GM12878 (cell line): Measurements from ENCODE around the gene ZP4. TPM values are rescaled to one million over a fixed set of nuclear protein-coding genes. Genes with fewer than 3 reads are reported as not detected.
"Not testable (repeated sequence)": the region's sequence is repeated elsewhere in the genome, so short reads cannot be mapped to it uniquely, and the experiment has no call there.

ENCODE experiments used
- ATAC-seq: fragments of 200-7000 bp; cut with Tn5 transposase; 3 replicates; pipeline ENCODE4 v1.9.1; 2020; ENCODE audit warnings: mild to moderate bottlenecking, moderate library complexity
- BruUV-seq: library from RNA; stranded (reverse); fragments of 400-500 nt; replicated peaks from 2 replicates; lab custom pipeline; 2021; lab: Mats Ljungman, UMichigan
- CTCF ChIA-PET: fragments of 300-600 bp; sonication (Branson Sonifier 250); formaldehyde crosslinking; extraction: SDS; loops from one replicate; lab custom pipeline; 2021; ENCODE audit warnings: inconsistent platforms; lab: Yijun Ruan, JAX
- POLR2A ChIA-PET: fragments of 350-600 bp; formaldehyde crosslinking; extraction: SDS; loops from one replicate; lab custom pipeline; 2021; ENCODE audit warnings: inconsistent platforms; lab: Charles Lee
- RAD21 ChIA-PET: fragments of 300-600 bp; sonication (Branson Sonifier 250); formaldehyde crosslinking; loops from one replicate; lab custom pipeline; 2023; ENCODE audit warnings: antibody characterized with exemption; ENCODE audit not compliant: unreplicated experiment; lab: Charles Lee
- SMC1A ChIA-PET: fragments of 300-600 bp; sonication (Branson Sonifier 250); formaldehyde crosslinking; loops from one replicate; lab custom pipeline; 2023; ENCODE audit not compliant: unreplicated experiment, uncharacterized antibody; lab: Charles Lee
- DNase-seq: peaks from one replicate; pipeline ENCODE4 v3.0.0-alpha.2; 2011; ENCODE audit warnings: low read depth, low spot score
- FAIRE-seq: peaks from 3 replicates; lab custom pipeline; 2011; peaks lifted over from hg19 to GRCh38; lab: Jason Lieb, UNC
- H2AFZ ChIP-seq: 2 replicates; pipeline ENCODE4 v1.6.0; 2011; ENCODE audit warnings: low read depth, low read length, control low read depth; ENCODE audit not compliant: control insufficient read depth
- H3K27ac ChIP-seq: 2 replicates; pipeline ENCODE4 v1.5.1; 2011; ENCODE audit warnings: control low read depth; ENCODE audit not compliant: control insufficient read depth, insufficient read depth
- H3K27me3 ChIP-seq, 2 experiments: replicated peaks in 1 of 2; 2 replicates each; pipeline versions ENCODE4 v1.6.0 to v1.6.1; 2011; ENCODE audit warnings: low read length in 1 of 2; ENCODE audit not compliant: control insufficient read depth in 2 of 2, insufficient read depth in 2 of 2
- H3K36me3 ChIP-seq, 2 experiments: 2 replicates each; pipeline ENCODE4 v1.5.1; 2011; ENCODE audit warnings: low read length in 1 of 2; ENCODE audit not compliant: control insufficient read depth in 2 of 2, insufficient read depth in 2 of 2
- H3K4me1 ChIP-seq: 2 replicates; pipeline ENCODE4 v1.6.1; 2011; ENCODE audit warnings: mild to moderate bottlenecking, low read length, moderate library complexity, mixed read lengths; ENCODE audit not compliant: control insufficient read depth, insufficient read depth
- H3K4me2 ChIP-seq: 2 replicates; pipeline ENCODE4 v1.6.0; 2011; ENCODE audit warnings: control low read depth; ENCODE audit not compliant: control insufficient read depth, insufficient read depth
- H3K4me3 ChIP-seq: fragments of 200-600 bp; sonication (generic); 2 replicates; pipeline ENCODE4 v1.5.1; 2016
- H3K79me2 ChIP-seq: 2 replicates; pipeline ENCODE4 v1.6.0; 2011; ENCODE audit warnings: low read length; ENCODE audit not compliant: control insufficient read depth, insufficient read depth
- H3K9ac ChIP-seq: 2 replicates; pipeline ENCODE4 v1.8.0; 2011; ENCODE audit warnings: low read length, control low read depth, mixed read lengths; ENCODE audit not compliant: control insufficient read depth, insufficient read depth
- H3K9me3 ChIP-seq: replicated peaks from 3 replicates; pipeline ENCODE4 v1.5.1; 2011; ENCODE audit warnings: mild to moderate bottlenecking, low read length; ENCODE audit not compliant: control insufficient read depth, insufficient read depth
- H4K20me1 ChIP-seq: 2 replicates; pipeline ENCODE4 v1.6.0; 2011; ENCODE audit not compliant: control insufficient read depth, insufficient read depth
- CHD4 ChIP-seq: fragments of 200-600 bp; sonication (generic); IDR thresholded peaks from 2 replicates; pipeline ENCODE4 v1.6.1; 2016; ENCODE audit warnings: mild to moderate bottlenecking
- CTCF ChIP-seq, 3 experiments: IDR thresholded peaks in 2 of 3; conservative IDR thresholded peaks in 1 of 3; 2 replicates each; pipeline ENCODE4 v1.5.1; 2011; ENCODE audit warnings: low read depth in 3 of 3, low read length in 3 of 3, mild to moderate bottlenecking in 3 of 3, control low read depth in 2 of 3, moderate library complexity in 2 of 3, inconsistent platforms in 1 of 3, mixed read lengths in 1 of 3; ENCODE audit not compliant: control insufficient read depth in 2 of 3, insufficient read depth in 1 of 3; ENCODE audit errors: extremely low read depth in 1 of 3
- HDAC2 ChIP-seq: fragments of 200-600 bp; sonication (generic); IDR thresholded peaks from 2 replicates; pipeline ENCODE4 v1.6.1; 2017
- MAX ChIP-seq: IDR thresholded peaks from 2 replicates; pipeline ENCODE4 v1.6.1; 2012; ENCODE audit warnings: low read depth, low read length, improper control_type of control experiment
- NR2C1 ChIP-seq: fragments of 450-650 bp; IDR thresholded peaks from 2 replicates; pipeline ENCODE4 v1.6.1; 2017; ENCODE audit warnings: antibody characterized with exemption, mild to moderate bottlenecking, moderate library complexity
- RAD21 ChIP-seq: IDR thresholded peaks from 2 replicates; pipeline ENCODE4 v1.6.1; 2011; ENCODE audit warnings: mild to moderate bottlenecking, low read depth, low read length, moderate library complexity; ENCODE audit not compliant: insufficient read depth
- SMC3 ChIP-seq: IDR thresholded peaks from 2 replicates; pipeline ENCODE4 v1.6.1; 2011; ENCODE audit warnings: low read length, improper control_type of control experiment, borderline replicate concordance
- WGBS: methylation state at CpG from one replicate; pipeline ENCODE4 v1.1.6; 2016; ENCODE audit warnings: low lambda C conversion rate; ENCODE audit not compliant: insufficient replicate concordance, insufficient coverage; ENCODE audit errors: missing lambda C conversion rate; 5-methylcytosine and 5-hydroxymethylcytosine counted together
- in situ Hi-C: fragments of 300-500 bp; cut with MboI; formaldehyde crosslinking; loops from 9 replicates; pipeline ENCODE4 v1.14.3; 2018; ENCODE audit warnings: mixed read lengths
- intact Hi-C: fragments of 100-400 bp; cut with micrococcal nuclease; formaldehyde crosslinking; loops from one replicate; pipeline ENCODE4 v1.14.2; 2022; ENCODE audit not compliant: unreplicated experiment
- polyA plus RNA-seq, 11 experiments: library from polyadenylated mRNA; depleted of rRNA in 4 of 11; unstranded in 6 of 11; stranded (reverse) in 5 of 11; fragments of >200 nt; fragmentation: Nextera tagmentation in 4 of 11; fragmentation: Illumina TruSeq in 1 of 11; extraction: Ambion mirVana in 4 of 11; extraction: Trizol in 1 of 11; gene quantifications; 1 replicate in 1 of 11; 2 replicates in 10 of 11; pipeline versions ENCODE4 v1.2.1 to v1.2.3, GENCODE V29; 2011 to 2016; ENCODE audit warnings: inconsistent platforms in 2 of 11, missing spikeins in 2 of 11, low read depth in 1 of 11
- total RNA-seq, 4 experiments: library from RNA; depleted of rRNA in 3 of 4; stranded (reverse); fragments of >200 nt in 3 of 4; fragmentation: Illumina TruSeq in 1 of 4; extraction: Trizol in 1 of 4; gene quantifications; 2 replicates each; pipeline versions ENCODE4 v1.2.1 to v1.2.3, GENCODE V29; 2013 to 2021

The ZP4 gene
- total and polyA plus RNA-seq, 10 of the 15 experiments (the other 5 are each of a cell fraction or from before 2014, with no cell fraction given): 0.23 TPM; not detected in 9

DNA sequence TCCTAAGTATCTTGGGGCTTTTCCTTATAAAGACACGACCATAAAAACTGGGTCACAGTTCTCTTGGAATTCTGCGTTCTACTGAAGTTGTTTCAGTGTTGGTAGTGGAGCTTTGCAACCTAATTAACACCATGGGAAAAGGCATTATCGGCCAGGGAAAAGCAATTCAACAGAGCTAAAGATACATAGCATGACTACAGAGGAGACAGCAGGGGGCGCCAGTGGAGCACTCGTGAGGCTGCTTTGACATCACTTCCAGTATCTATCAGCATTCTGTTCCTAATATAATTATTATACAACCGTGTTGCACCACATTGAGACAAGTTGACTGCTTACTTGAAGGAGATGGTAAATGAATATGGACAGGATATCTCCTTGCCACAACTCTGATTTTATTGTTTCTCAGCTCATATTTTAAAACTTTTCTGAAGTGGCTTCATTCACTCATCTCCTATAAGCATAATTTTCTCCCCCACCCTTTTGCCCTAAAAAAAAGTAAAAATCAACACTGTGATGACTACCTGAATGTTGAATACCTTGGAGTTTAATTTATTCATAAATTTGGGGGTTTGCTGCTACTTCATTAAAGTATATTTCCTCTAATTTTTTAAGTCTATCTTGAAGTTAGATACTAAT is 39.4 kb downstream of the ZP4 start:
- CTCF ChIA-PET: interaction anchor here (0.6 to 4.3 kb wide), 27 partner anchors 11 to 702 kb away, joined by 3 to 45 read pairs (median 3); no protein-coding TSS in a partner anchor
- DNase-seq (no peak), ATAC-seq (peak; percentile 91)
- BruUV-seq: no TSS peak
- WGBS: 7% methylated on average over 6 of the region's 6 CpGs
- RAD21 ChIA-PET: interaction anchor here (2.1 kb wide), 1 partner anchor 13 kb away, joined by 8 read pairs; no protein-coding TSS in a partner anchor
- in situ Hi-C loops (no loop called here), intact Hi-C loops (loop anchor here (5.0 to 10.0 kb wide), 5 partner anchors 57 to 1101 kb away; no protein-coding TSS in a partner anchor)
- no peaks in the 10 kb centered on the region for H3K4me1 ChIP-seq
- no peak overlapping the region for H3K4me2 ChIP-seq
- no peaks in the 10 kb centered on the region; a peak in 1 of 4 replicates for H3K27me3 ChIP-seq
- H3K79me2 ChIP-seq: no peaks in the 10 kb centered on the region
- no peaks in the 10 kb centered on the region for H4K20me1 ChIP-seq
- H2AFZ ChIP-seq: no peak overlapping the region
- H3K9me3 ChIP-seq: no peaks in the 10 kb centered on the region
- H3K36me3 ChIP-seq: no peaks in the 10 kb centered on the region
- SMC1A ChIA-PET: interaction anchor here (0.7 to 1.3 kb wide), 5 partner anchors 9 to 21 kb away, joined by 3 to 6 read pairs (median 3); no protein-coding TSS in a partner anchor
- POLR2A ChIA-PET: interaction anchor here (0.6 kb wide), 1 partner anchor 511 kb away, joined by 3 read pairs; no protein-coding TSS in a partner anchor
- TF ChIP-seq SMC3 (peak; percentile 59), HDAC2 (no peak), NR2C1 (no peak), RAD21 (peak; percentile 54), MAX (no peak), CTCF (IDR thresholded peaks at IDR 0.05 in 2 of 3, conservative IDR thresholded peaks at IDR 0.05 in 1 of 3; ENCODE audit: control insufficient read depth in 2 of 3, extremely low read depth in 1 of 3, insufficient read depth in 1 of 3, low read depth in 3 of 3, low read length in 3 of 3) (peak; percentile 44 to 59 (median 58); a peak in 5 of 6 replicates), CHD4 (no peak)
- TF ChIP-seq, all 136 proteins: peak for 3
- Histone ChIP-seq H3K27ac (no peak overlapping the region), H3K9ac (no peak overlapping the region), H3K4me3 (no peak overlapping the region)
- FAIRE-seq: peak; percentile 78

DNA sequence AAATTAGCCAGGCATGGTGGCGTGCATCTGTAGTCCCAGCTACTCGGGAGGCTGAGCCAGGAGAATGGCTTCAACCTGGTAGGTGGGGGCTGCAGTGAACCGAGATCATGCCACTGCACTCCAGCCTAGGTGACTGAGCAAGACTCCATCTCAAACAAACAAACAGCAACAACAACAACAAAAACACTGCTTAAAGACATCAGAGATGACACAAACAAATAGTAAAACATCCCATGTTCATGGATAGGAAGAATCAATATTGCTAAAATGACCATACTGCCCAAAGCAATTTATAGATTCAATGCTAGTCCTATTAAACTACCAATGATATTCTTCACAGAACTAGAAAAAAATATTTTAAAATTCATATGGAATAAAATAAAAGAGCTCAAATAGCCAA is 47.2 kb downstream of the ZP4 start:
- H2AFZ ChIP-seq, H3K27ac ChIP-seq, RAD21 ChIA-PET, H3K4me3 ChIP-seq, H3K9ac ChIP-seq, H4K20me1 ChIP-seq, POLR2A ChIA-PET, in situ Hi-C loops, H3K36me3 ChIP-seq, FAIRE-seq, H3K4me1 ChIP-seq, H3K4me2 ChIP-seq, ATAC-seq, DNase-seq, H3K79me2 ChIP-seq, H3K9me3 ChIP-seq, BruUV-seq, H3K27me3 ChIP-seq: not testable (repeated sequence)
- intact Hi-C loops: loop anchor here (10.0 kb wide), 1 partner anchor 871 kb away; no protein-coding TSS in a partner anchor
- WGBS: 8% methylated on average over 3 of the region's 3 CpGs
- SMC1A ChIA-PET: interaction anchor here (0.7 kb wide), 1 partner anchor 391 kb away, joined by 3 read pairs; no protein-coding TSS in a partner anchor
- CTCF ChIA-PET: interaction anchor here (1.0 kb wide), 2 partner anchors 1109 to 1140 kb away, joined by 3 read pairs; no protein-coding TSS in a partner anchor
